Activated gamma-delta T cell treated with anti-CD3 and anti-CD28 coated beads, Interleukin-2, amount 50 U/mL, for 16 hours (primary cell): Measurements from ENCODE around the gene SEMA3C.

Experiments used
- DNase-seq: peaks from one replicate; pipeline ENCODE4 v3.0.0-alpha.2; 2020; ENCODE audit warnings: low read depth

Gene SEMA3C

GRCh38 chr7:80775897-80776296, 143.0 kb downstream of the SEMA3C start:
- DNase-seq: no peak

- DNase-seq: no peak
Measured at GRCh38 chr7:80775482-80775881, 143.4 kb downstream of the SEMA3C start.

- no peak for DNase-seq
Measured at GRCh38 chr7:80774843-80775242, 144.0 kb downstream of the SEMA3C start.

- no peak for DNase-seq
Measured at GRCh38 chr7:80773787-80774508, 144.9 kb downstream of the SEMA3C start.

GRCh38 chr7:80772347-80772993, 146.4 kb downstream of the SEMA3C start:
- DNase-seq: no peak

GRCh38 chr7:80771523-80771922, 147.3 kb downstream of the SEMA3C start:
- DNase-seq: no peak

GRCh38 chr7:80770675-80771081, 148.2 kb downstream of the SEMA3C start:
- no peak for DNase-seq

GRCh38 chr7:80770061-80770460, 148.8 kb downstream of the SEMA3C start:
- no peak for DNase-seq

- no peak for DNase-seq
Measured at GRCh38 chr7:80768756-80769155, 150.1 kb downstream of the SEMA3C start.

GRCh38 chr7:80767654-80768053, 151.2 kb downstream of the SEMA3C start:
- no peak for DNase-seq

- DNase-seq: no peak
Measured at GRCh38 chr7:80766724-80767123, 152.1 kb downstream of the SEMA3C start.

GRCh38 chr7:80764132-80764531, 154.7 kb downstream of the SEMA3C start:
- no peak for DNase-seq

- DNase-seq: no peak
Measured at GRCh38 chr7:80763704-80764103, 155.1 kb downstream of the SEMA3C start.

- no peak for DNase-seq
Measured at GRCh38 chr7:80763289-80763688, 155.6 kb downstream of the SEMA3C start.

GRCh38 chr7:80760292-80760691, 158.6 kb downstream of the SEMA3C start:
- DNase-seq: no peak

- no peak for DNase-seq
Measured at GRCh38 chr7:80752954-80753690, 165.7 kb downstream of the SEMA3C start.

- no peak for DNase-seq
Measured at GRCh38 chr7:80749270-80749669, 169.6 kb downstream of the SEMA3C start.

GRCh38 chr7:80748363-80749042, 170.3 kb downstream of the SEMA3C start:
- DNase-seq: no peak

- DNase-seq: no peak
Measured at GRCh38 chr7:80740778-80741545, 177.9 kb downstream of the SEMA3C start.

- DNase-seq: no peak
Measured at GRCh38 chr7:80736371-80737125, 182.3 kb downstream of the SEMA3C start.

GRCh38 chr7:80735330-80735729, 183.5 kb downstream of the SEMA3C start:
- no peak for DNase-seq
